Left lung (tissue), 10 donors: ENCODE measurements around the gene ABCA7. TPM values are rescaled to one million over a fixed set of nuclear protein-coding genes. Genes with fewer than 3 reads are reported as not detected.

Experiments used
- ATAC-seq: fragments of 200-7000 bp; cut with Tn5 transposase; one replicate; pipeline ENCODE4 v1.9.1; 2020; ENCODE audit warnings: moderate library complexity
- DNase-seq, 4 donors: peaks; one replicate each; pipeline ENCODE4 v3.0.0-alpha.2; 2013 to 2020
- H3K27ac ChIP-seq, 2 donors: fragments of 200-600 bp; sonication (generic) in 1 of 2; one replicate each; pipeline versions ENCODE4 v1.5.0 to v1.8.0; 2020 to 2021
- H3K27me3 ChIP-seq, 2 donors: fragments of 200-600 bp; sonication (generic) in 1 of 2; one replicate each; pipeline versions ENCODE4 v1.5.0 to v1.8.0; 2020 to 2021
- H3K36me3 ChIP-seq, 2 donors: fragments of 200-600 bp; sonication (generic) in 1 of 2; one replicate each; pipeline versions ENCODE4 v1.5.0 to v1.8.0; 2020 to 2021
- H3K4me1 ChIP-seq, 2 donors: fragments of 200-600 bp; one replicate each; pipeline ENCODE4 v1.8.0; 2021
- H3K4me3 ChIP-seq, 2 donors: fragments of 200-600 bp; sonication (generic) in 1 of 2; one replicate each; pipeline versions ENCODE4 v1.5.0 to v1.8.0; 2020 to 2021; ENCODE audit warnings: mild to moderate bottlenecking in 1 of 2
- H3K9me3 ChIP-seq, 2 donors: fragments of 200-600 bp; sonication (generic) in 1 of 2; one replicate each; pipeline versions ENCODE4 v1.5.0 to v1.8.0; 2020 to 2021
- CTCF ChIP-seq, 2 donors: fragments of 200-600 bp; sonication (generic) in 1 of 2; IDR thresholded peaks; one replicate each; pipeline versions ENCODE4 v1.5.0 to v1.8.0; 2021; ENCODE audit warnings: antibody characterized with exemption in 2 of 2
- intact Hi-C, 2 donors: fragments of 100-400 bp; cut with DNase I; formaldehyde crosslinking; loops; one replicate each; pipeline versions ENCODE4 v1.11.2 to v1.14.2; 2022
- polyA plus RNA-seq, 6 donors: library from polyadenylated mRNA; unstranded; fragments of 120-200 nt; gene quantifications; one replicate each; pipeline ENCODE4 v1.2.1, GENCODE V29; 2013; ENCODE audit not compliant: insufficient read length in 6 of 6
- total RNA-seq, 2 donors: library from RNA; stranded (reverse); fragmentation: NEBNext Ultra II Directional; extraction: Animal tissue kit (Norgen Biotek cat#: 25700); gene quantifications; one replicate each; pipeline ENCODE4 v1.2.1, GENCODE V29; 2021
- donor health status: DM: no; HTN: yes; CAD: no.
- donor health status: DM: no; HTN: no; CAD: no.

Gene ABCA7
- total and polyA plus RNA-seq, 8 donors = 3.3 to 52.2 (median 4.9) TPM

GRCh38 chr19:1063030-1063908, 23.4 kb downstream of the ABCA7 start:
- intact Hi-C loops = no loop called here
- H3K36me3 ChIP-seq = peaks cover 0 to 13% of the 10 kb centered on the region in 2 donors
- peaks cover 6 to 41% of the 10 kb centered on the region in 2 donors for H3K4me1 ChIP-seq
- TF ChIP-seq CTCF (IDR thresholded peaks at IDR 0.05) = no peak
- no peak for ATAC-seq
- DNase-seq = peak in 1 of 4 donors; percentile 85
- peaks cover 0 to 10% of the 10 kb centered on the region in 2 donors for H3K9me3 ChIP-seq
- peaks cover 4 to 11% of the 10 kb centered on the region in 2 donors for H3K27me3 ChIP-seq
- no peak overlapping the region for H3K27ac ChIP-seq
- no peak overlapping the region for H3K4me3 ChIP-seq

GRCh38 chr19:1063909-1064660, 24.2 kb downstream of the ABCA7 start:
- Histone ChIP-seq H3K4me1 (peaks cover 6 to 50% of the 10 kb centered on the region in 2 donors), H3K9me3 (peaks cover 0 to 2% of the 10 kb centered on the region in 2 donors), H3K36me3 (peaks cover 0 to 6% of the 10 kb centered on the region in 2 donors), H3K4me3 (peak overlapping the region in 1 of 2 donors; percentile 23), H3K27me3 (peaks cover 4 to 16% of the 10 kb centered on the region in 2 donors), H3K27ac (no peak overlapping the region)
- DNase-seq (no peak), ATAC-seq (peak; percentile 48)
- no peak for TF ChIP-seq CTCF (IDR thresholded peaks at IDR 0.05)
- intact Hi-C loops = no loop called here

DNA sequence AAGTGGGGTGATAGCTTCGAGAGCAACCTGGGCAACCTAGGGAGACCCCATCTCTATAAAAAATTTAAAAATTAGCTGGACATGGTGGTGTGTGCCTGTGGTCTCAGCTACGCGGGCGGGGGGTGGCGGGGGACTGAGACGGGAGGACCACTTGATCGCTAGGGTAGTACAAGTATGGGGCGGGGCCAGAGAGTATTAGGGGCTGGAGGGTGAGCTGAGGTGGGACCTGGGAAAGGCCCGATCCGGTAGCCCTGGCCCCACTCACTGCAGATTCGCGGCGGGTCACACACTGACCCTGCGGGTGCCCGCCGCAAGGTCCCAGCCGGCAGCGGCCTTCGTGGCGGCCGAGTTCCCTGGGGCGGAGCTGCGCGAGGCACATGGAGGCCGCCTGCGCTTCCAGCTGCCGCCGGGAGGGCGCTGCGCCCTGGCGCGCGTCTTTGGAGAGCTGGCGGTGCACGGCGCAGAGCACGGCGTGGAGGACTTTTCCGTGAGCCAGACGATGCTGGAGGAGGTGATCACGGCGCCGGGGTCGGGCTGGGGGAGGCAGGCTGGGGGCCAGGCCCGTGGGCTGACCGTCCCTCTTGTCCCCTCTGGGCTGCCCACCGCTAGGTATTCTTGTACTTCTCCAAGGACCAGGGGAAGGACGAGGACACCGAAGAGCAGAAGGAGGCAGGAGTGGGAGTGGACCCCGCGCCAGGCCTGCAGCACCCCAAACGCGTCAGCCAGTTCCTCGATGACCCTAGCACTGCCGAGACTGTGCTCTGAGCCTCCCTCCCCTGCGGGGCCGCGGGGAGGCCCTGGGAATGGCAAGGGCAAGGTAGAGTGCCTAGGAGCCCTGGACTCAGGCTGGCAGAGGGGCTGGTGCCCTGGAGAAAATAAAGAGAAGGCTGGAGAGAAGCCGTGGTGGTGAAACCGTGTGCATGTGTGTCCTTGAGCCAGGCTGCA, 25.0 kb downstream of the ABCA7 start:
- intact Hi-C loops = no loop called here
- DNase-seq (peak in 3 of 4 donors; percentile 64 to 96 (median 77)), ATAC-seq (peak; percentile 81)
- H3K4me3 ChIP-seq = peak overlapping the region in 1 of 2 donors; percentile 23
- peak; percentile 87 to 95 for TF ChIP-seq CTCF (IDR thresholded peaks at IDR 0.05)
- no peaks in the 10 kb centered on the region for H3K36me3 ChIP-seq
- peak overlapping the region; percentile 53 to 65 for H3K27ac ChIP-seq
- H3K27me3 ChIP-seq = peaks cover 4 to 24% of the 10 kb centered on the region in 2 donors
- peaks cover 6 to 58% of the 10 kb centered on the region in 2 donors for H3K4me1 ChIP-seq
- no peaks in the 10 kb centered on the region for H3K9me3 ChIP-seq

DNA sequence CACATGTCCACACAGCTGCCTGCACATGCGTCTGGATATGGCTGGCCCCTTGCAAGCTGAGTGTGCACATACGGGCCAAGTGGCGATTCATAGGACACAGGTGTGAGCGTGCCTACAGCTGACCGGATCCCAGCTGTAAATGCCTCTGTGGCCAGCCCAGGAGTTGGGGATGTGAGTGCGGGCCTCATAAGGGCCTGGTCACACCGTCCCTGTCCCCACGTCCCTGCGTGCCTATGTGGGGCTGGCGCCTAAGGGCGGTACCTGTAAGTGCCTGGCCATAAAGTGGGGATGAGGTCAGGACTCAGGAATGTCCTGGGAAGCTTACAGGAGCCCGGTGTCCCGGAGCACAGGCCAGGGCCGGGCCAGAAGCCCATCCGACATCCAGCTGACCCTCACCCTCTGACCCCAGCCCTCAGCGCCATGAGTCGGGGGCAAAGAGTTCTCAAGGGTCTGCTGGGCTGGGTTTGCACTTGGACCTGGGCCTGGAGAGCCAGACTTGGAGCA, 25.8 kb downstream of the ABCA7 start:
- TF ChIP-seq CTCF (IDR thresholded peaks at IDR 0.05) = no peak
- peaks cover 5 to 32% of the 10 kb centered on the region in 2 donors for H3K27me3 ChIP-seq
- ATAC-seq (peak; percentile 77), DNase-seq (peak in 2 of 4 donors; percentile 72 to 81)
- H3K4me1 ChIP-seq = peaks cover 6 to 65% of the 10 kb centered on the region in 2 donors
- peak overlapping the region in 1 of 2 donors; percentile 85 for H3K4me3 ChIP-seq
- intact Hi-C loops = no loop called here
- H3K9me3 ChIP-seq = no peaks in the 10 kb centered on the region
- peaks cover 0 to 3% of the 10 kb centered on the region in 2 donors for H3K36me3 ChIP-seq
- peak overlapping the region; percentile 53 to 65 for H3K27ac ChIP-seq
